ENCODE data around the gene ARHGAP24.

DNA sequence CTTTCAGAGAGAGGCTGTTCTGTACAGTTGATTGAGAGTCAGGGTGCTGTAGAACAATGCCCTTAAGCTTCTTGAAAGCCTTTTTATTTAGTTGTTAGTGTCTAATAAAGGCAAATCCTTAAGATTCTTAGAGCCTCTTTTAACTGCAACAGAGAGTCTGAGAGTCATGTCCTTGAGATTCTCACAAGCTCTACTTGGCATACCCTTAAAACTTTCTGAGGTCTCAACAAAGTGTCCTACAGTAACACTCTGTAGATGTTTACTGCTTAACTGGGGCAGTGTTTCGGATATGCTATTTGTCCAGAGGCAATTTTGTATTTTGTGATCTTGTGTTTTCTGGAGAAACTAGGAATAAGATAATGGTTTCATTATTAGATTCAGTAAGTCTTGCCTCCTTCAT, 209.7 kb downstream of the ARHGAP24 start:
- TF ChIP-seq, protein P1, sequence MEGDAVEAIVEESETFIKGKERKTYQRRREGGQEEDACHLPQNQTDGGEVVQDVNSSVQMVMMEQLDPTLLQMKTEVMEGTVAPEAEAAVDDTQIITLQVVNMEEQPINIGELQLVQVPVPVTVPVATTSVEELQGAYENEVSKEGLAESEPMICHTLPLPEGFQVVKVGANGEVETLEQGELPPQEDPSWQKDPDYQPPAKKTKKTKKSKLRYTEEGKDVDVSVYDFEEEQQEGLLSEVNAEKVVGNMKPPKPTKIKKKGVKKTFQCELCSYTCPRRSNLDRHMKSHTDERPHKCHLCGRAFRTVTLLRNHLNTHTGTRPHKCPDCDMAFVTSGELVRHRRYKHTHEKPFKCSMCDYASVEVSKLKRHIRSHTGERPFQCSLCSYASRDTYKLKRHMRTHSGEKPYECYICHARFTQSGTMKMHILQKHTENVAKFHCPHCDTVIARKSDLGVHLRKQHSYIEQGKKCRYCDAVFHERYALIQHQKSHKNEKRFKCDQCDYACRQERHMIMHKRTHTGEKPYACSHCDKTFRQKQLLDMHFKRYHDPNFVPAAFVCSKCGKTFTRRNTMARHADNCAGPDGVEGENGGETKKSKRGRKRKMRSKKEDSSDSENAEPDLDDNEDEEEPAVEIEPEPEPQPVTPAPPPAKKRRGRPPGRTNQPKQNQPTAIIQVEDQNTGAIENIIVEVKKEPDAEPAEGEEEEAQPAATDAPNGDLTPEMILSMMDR (IDR thresholded peaks at IDR 0.05): no peak
- no peak for TF ChIP-seq POLR2A (IDR thresholded peaks at IDR 0.05)
